ENCODE measurements around the gene UBASH3B.
A peak's percentile ranks its signal among the peaks of the same experiment; 100 is the strongest.

GRCh38 chr11:122642472-122642922, 13.0 kb upstream of the UBASH3B start:
- TF ChIP-seq REST (IDR thresholded peaks at IDR 0.05; ENCODE audit: insufficient read depth in 1 of 2, low read depth in 2 of 2, low read length in 2 of 2) (0 out of 4 replicates have a peak, but pooled peaks of 1 of the 2 experiments have one; percentile 33), POLR2AphosphoS5 (IDR thresholded peaks at IDR 0.05; ENCODE audit: low read depth, low read length) (peak; percentile 75), FOXP2 (optimal IDR thresholded peaks at IDR 0.05; ENCODE audit: borderline replicate concordance, extremely low read depth, extremely low read length, insufficient read depth) (no peak), TAF1 (IDR thresholded peaks at IDR 0.05; ENCODE audit: borderline replicate concordance, insufficient read depth, low read length) (no peak)

All from PFSK-1 (cell line).